ENCODE results near the gene MFSD6.

MFSD6 gene

GRCh38 chr2:190481339-190481738 is 73.2 kb downstream of the MFSD6 start:
- H3K4me1 ChIP-seq (ENCODE audit: control insufficient read depth, insufficient read depth, low read length) = no peaks in the 10 kb centered on the region
- no peak overlapping the region for H3K4me3 ChIP-seq (ENCODE audit: low read depth, low read length)
- H3K9me3 ChIP-seq (ENCODE audit: control insufficient read depth, insufficient read depth, low read depth, low read length) = no peaks in the 10 kb centered on the region
- H3K27ac ChIP-seq (ENCODE audit: extremely low read depth, low read depth, low read length) = no peak overlapping the region
- POLR2A ChIA-PET = no interaction called here
- no peak for TF ChIP-seq ZNF391 (tag by site-specific recombination; IDR thresholded peaks at IDR 0.05; ENCODE audit: borderline replicate concordance, low read depth)
- TF ChIP-seq ZNF175 (tag by site-specific recombination; IDR thresholded peaks at IDR 0.05) = no peak
- TF ChIP-seq ZNF146 (tag by site-specific recombination; IDR thresholded peaks at IDR 0.05) = no peak
- TF ChIP-seq IKZF3 (tag by site-specific recombination; IDR thresholded peaks at IDR 0.05) = no peak
- no peak for TF ChIP-seq OSR2 (tag by site-specific recombination; IDR thresholded peaks at IDR 0.05)
- no peak for TF ChIP-seq ZNF302 (tag by site-specific recombination; IDR thresholded peaks at IDR 0.05; ENCODE audit: low read depth)
- TF ChIP-seq ZNF10 (tag by site-specific recombination; IDR thresholded peaks at IDR 0.05) = no peak
- TF ChIP-seq ZNF48 (tag by site-specific recombination; IDR thresholded peaks at IDR 0.05) = no peak
- no peak for TF ChIP-seq ZNF274 (IDR thresholded peaks at IDR 0.05; ENCODE audit: low read length)
- TF ChIP-seq ZNF274 (tag by site-specific recombination; IDR thresholded peaks at IDR 0.05; ENCODE audit: borderline replicate concordance) = no peak
- no peak for TF ChIP-seq ZNF645 (tag by site-specific recombination; IDR thresholded peaks at IDR 0.05)
- TF ChIP-seq YY1 (tag by site-specific recombination; IDR thresholded peaks at IDR 0.05) = no peak
- CTCF ChIA-PET = no interaction called here
- H3K36me3 ChIP-seq (ENCODE audit: control insufficient read depth in 2 of 2, insufficient read depth in 1 of 2, low read length in 2 of 2) = no peaks in the 10 kb centered on the region

DNA sequence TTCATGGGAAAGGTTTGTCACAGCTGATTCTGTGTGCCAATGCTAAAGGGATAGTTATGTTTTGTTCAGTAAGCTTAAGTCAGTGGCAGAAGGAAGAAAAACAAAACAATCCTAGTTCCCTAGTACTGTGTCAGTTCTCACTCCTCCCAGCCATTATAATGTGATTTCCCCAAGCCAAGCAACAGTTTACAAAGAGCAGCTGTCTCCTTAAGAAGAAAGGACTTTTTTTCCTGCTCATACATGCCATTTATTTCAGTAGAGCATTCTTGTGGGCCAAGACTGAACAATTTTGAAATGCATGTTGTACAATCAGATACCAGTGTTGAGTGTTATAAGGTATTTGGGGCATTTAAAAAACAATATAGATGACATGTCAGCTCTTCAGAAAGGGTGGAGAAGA is 74.3 kb downstream of the MFSD6 start:
- Histone ChIP-seq H3K36me3 (ENCODE audit: control insufficient read depth in 2 of 2, insufficient read depth in 1 of 2, low read length in 2 of 2) (no peaks in the 10 kb centered on the region), H3K9me3 (ENCODE audit: control insufficient read depth, insufficient read depth, low read depth, low read length) (no peaks in the 10 kb centered on the region), H3K4me3 (ENCODE audit: low read depth, low read length) (no peak overlapping the region), H3K27ac (ENCODE audit: extremely low read depth, low read depth, low read length) (no peak overlapping the region), H3K4me1 (ENCODE audit: control insufficient read depth, insufficient read depth, low read length) (no peaks in the 10 kb centered on the region)
- ChIA-PET CTCF (interaction anchor here (0.5 kb wide), 1 partner anchor 198 kb away, joined by 3 read pairs; no protein-coding TSS in a partner anchor), POLR2A (no interaction called here)
- TF ChIP-seq ZNF169 (tag by site-specific recombination; IDR thresholded peaks at IDR 0.05) (no peak), ZNF560 (tag by site-specific recombination; IDR thresholded peaks at IDR 0.05; ENCODE audit: borderline replicate concordance) (no peak), ZNF529 (tag by site-specific recombination; IDR thresholded peaks at IDR 0.05; ENCODE audit: insufficient replicate concordance) (no peak), ZNF747 (tag by site-specific recombination; IDR thresholded peaks at IDR 0.05) (no peak), SCRT2 (tag by site-specific recombination; IDR thresholded peaks at IDR 0.05) (no peak), ZNF513 (tag by site-specific recombination; IDR thresholded peaks at IDR 0.05) (no peak)
- TF ChIP-seq, protein P1, sequence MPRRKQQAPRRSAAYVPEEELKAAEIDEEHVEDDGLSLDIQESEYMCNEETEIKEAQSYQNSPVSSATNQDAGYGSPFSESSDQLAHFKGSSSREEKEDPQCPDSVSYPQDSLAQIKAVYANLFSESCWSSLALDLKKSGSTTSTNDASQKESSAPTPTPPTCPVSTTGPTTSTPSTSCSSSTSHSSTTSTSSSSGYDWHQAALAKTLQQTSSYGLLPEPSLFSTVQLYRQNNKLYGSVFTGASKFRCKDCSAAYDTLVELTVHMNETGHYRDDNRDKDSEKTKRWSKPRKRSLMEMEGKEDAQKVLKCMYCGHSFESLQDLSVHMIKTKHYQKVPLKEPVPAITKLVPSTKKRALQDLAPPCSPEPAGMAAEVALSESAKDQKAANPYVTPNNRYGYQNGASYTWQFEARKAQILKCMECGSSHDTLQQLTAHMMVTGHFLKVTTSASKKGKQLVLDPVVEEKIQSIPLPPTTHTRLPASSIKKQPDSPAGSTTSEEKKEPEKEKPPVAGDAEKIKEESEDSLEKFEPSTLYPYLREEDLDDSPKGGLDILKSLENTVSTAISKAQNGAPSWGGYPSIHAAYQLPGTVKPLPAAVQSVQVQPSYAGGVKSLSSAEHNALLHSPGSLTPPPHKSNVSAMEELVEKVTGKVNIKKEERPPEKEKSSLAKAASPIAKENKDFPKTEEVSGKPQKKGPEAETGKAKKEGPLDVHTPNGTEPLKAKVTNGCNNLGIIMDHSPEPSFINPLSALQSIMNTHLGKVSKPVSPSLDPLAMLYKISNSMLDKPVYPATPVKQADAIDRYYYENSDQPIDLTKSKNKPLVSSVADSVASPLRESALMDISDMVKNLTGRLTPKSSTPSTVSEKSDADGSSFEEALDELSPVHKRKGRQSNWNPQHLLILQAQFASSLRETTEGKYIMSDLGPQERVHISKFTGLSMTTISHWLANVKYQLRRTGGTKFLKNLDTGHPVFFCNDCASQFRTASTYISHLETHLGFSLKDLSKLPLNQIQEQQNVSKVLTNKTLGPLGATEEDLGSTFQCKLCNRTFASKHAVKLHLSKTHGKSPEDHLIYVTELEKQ (tag by site-specific recombination; IDR thresholded peaks at IDR 0.05; ENCODE audit: borderline replicate concordance) = no peak
- TF ChIP-seq, protein P2, sequence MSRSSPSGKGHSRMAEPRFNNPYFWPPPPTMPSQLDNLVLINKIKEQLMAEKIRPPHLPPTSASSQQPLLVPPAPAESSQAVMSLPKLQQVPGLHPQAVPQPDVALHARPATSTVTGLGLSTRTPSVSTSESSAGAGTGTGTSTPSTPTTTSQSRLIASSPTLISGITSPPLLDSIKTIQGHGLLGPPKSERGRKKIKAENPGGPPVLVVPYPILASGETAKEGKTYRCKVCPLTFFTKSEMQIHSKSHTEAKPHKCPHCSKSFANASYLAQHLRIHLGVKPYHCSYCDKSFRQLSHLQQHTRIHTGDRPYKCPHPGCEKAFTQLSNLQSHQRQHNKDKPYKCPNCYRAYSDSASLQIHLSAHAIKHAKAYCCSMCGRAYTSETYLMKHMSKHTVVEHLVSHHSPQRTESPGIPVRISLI (tag by site-specific recombination; IDR thresholded peaks at IDR 0.05) = no peak
